Ovary (tissue), 9 donors: Measurements from ENCODE around the gene IRF1. TPM values are rescaled to one million over a fixed set of nuclear protein-coding genes. Genes with fewer than 3 reads are reported as not detected.

Source experiments
- DNase-seq, 5 donors: peaks; one replicate each; pipeline ENCODE4 v3.0.0-alpha.2; 2019 to 2020
- H3K27ac ChIP-seq, 2 donors: fragments of 200-600 bp; one replicate each; pipeline versions ENCODE4 v1.5.1 to v1.8.0; 2019 to 2022
- H3K27me3 ChIP-seq: fragments of 200-600 bp; one replicate; pipeline ENCODE4 v1.8.0; 2022
- H3K36me3 ChIP-seq: fragments of 200-600 bp; sonication (generic); one replicate; pipeline ENCODE4 v1.5.1; 2019
- H3K4me1 ChIP-seq: one replicate; pipeline ENCODE4 v1.8.1; 2013; ENCODE audit warnings: mild to moderate bottlenecking, moderate library complexity; ENCODE audit not compliant: insufficient read depth
- H3K4me3 ChIP-seq: fragments of 200-600 bp; sonication (generic); one replicate; pipeline ENCODE4 v1.5.1; 2017
- H3K9me3 ChIP-seq, 2 donors: fragments of 200-600 bp in 1 of 2; sonication (generic) in 1 of 2; one replicate each; pipeline versions ENCODE4 v1.5.1 to v1.8.1; 2013 to 2019; ENCODE audit warnings: mild to moderate bottlenecking in 1 of 2, moderate library complexity in 1 of 2
- CTCF ChIP-seq, 3 donors: fragments of 450-650 bp in 2 of 3; fragments of 200-600 bp in 1 of 3; IDR thresholded peaks; one replicate each; pipeline versions ENCODE4 v1.5.1 to v1.8.0; 2016 to 2022; ENCODE audit warnings: antibody characterized with exemption in 3 of 3, mild to moderate bottlenecking in 1 of 3
- EP300 ChIP-seq: sonication (generic); formaldehyde crosslinking; IDR thresholded peaks from one replicate; pipeline ENCODE4 v1.6.1; 2017; ENCODE audit warnings: antibody characterized with exemption
- POLR2A ChIP-seq: fragments of 450-650 bp; IDR thresholded peaks from one replicate; pipeline ENCODE4 v1.6.1; 2017; ENCODE audit warnings: antibody characterized with exemption, mild to moderate bottlenecking, moderate library complexity
- WGBS, 3 donors: extraction: QIAGEN DNeasy Blood & Tissue Kit in 1 of 3; methylation state at CpG; one replicate each; pipeline versions ENCODE4 v1.1.5 to v1.1.7; 2013 to 2017; 5-methylcytosine and 5-hydroxymethylcytosine counted together
- intact Hi-C, 4 donors: fragments of 100-400 bp; cut with DNase I; formaldehyde crosslinking; loops; one replicate each; pipeline versions ENCODE4 v1.11.0 to v1.15.1; 2022 to 2023
- polyA plus RNA-seq, 2 donors: library from polyadenylated mRNA; stranded (reverse); fragments of 200-250 nt in 1 of 2; fragments of 350-450 nt in 1 of 2; fragmentation: Illumina TruSeq in 1 of 2; extraction: RNeasy Lipid Tissue Mini Kit (QIAGEN cat#74804) in 1 of 2; gene quantifications; one replicate each; pipeline ENCODE4 v1.2.3, GENCODE V29; 2013 to 2014
- total RNA-seq, 7 donors: library from RNA; depleted of rRNA in 2 of 7; stranded (reverse); fragments of >200 nt in 2 of 7; fragmentation: NEBNext Ultra II Directional in 3 of 7; extraction: Animal tissue kit (Norgen Biotek cat#: 25700) in 3 of 7; gene quantifications; one replicate each; pipeline versions ENCODE4 v1.1.0 to v1.2.4, GENCODE V29; 2016 to 2023
- donor health status: DM: no; HTN: no; CAD: no; lungs with moderate emphysema.
- donor health status: DM: no; HTN: no; CAD: no.
- donor health status: Bipolar disorder and iron deficiency.
- donor health status: DM: yes; HTN: yes; CAD: no.
- donor health status: DM: no; HTN: no; CAD: no.
- donor health status: DM: yes; HTN: yes; CAD: no.

Gene IRF1
- total and polyA plus RNA-seq, 9 donors, result 17.3 to 126 (median 26.7) TPM

GRCh38 chr5:132470010-132470392, 20.6 kb downstream of the IRF1 start:
- no peak for DNase-seq
- 85 to 91% (median 85%) methylated on average over 4 of the region's 4 CpGs for WGBS, 3 donors
- H3K4me3 ChIP-seq, result no peak overlapping the region
- no peaks in the 10 kb centered on the region for H3K27me3 ChIP-seq
- TF ChIP-seq EP300 (no peak), POLR2A (no peak), CTCF (IDR thresholded peaks at IDR 0.05) (no peak)
- intact Hi-C loops, result loop anchor here in 1 of 4 donors (10.0 kb wide), 1 partner anchor 45 kb away; no protein-coding TSS in a partner anchor
- peaks cover 15% of the 10 kb centered on the region for H3K4me1 ChIP-seq
- no peak overlapping the region for H3K27ac ChIP-seq
- H3K36me3 ChIP-seq, result no peaks in the 10 kb centered on the region
- H3K9me3 ChIP-seq, result no peaks in the 10 kb centered on the region

- Histone ChIP-seq H3K36me3 (no peaks in the 10 kb centered on the region), H3K27ac (no peak overlapping the region), H3K4me3 (no peak overlapping the region), H3K27me3 (no peaks in the 10 kb centered on the region), H3K9me3 (no peaks in the 10 kb centered on the region), H3K4me1 (peaks cover 19% of the 10 kb centered on the region)
- TF ChIP-seq POLR2A, result no peak
- no peak for TF ChIP-seq CTCF (IDR thresholded peaks at IDR 0.05)
- TF ChIP-seq EP300, result no peak
- DNase-seq, result no peak
- intact Hi-C loops, result loop anchor here in 1 of 4 donors (10.0 kb wide), 1 partner anchor 45 kb away; no protein-coding TSS in a partner anchor
- WGBS, 3 donors, result 83 to 90% (median 89%) methylated on average over 6 of the region's 6 CpGs
Measured at GRCh38 chr5:132469380-132470009, 21.1 kb downstream of the IRF1 start.

- Histone ChIP-seq H3K4me1 (peaks cover 24% of the 10 kb centered on the region), H3K27ac (no peak overlapping the region), H3K9me3 (no peaks in the 10 kb centered on the region), H3K4me3 (no peak overlapping the region), H3K27me3 (no peaks in the 10 kb centered on the region), H3K36me3 (no peaks in the 10 kb centered on the region)
- no peak for DNase-seq
- intact Hi-C loops, result no loop called here
- no peak for TF ChIP-seq EP300
- no peak for TF ChIP-seq POLR2A
- TF ChIP-seq CTCF (IDR thresholded peaks at IDR 0.05), result no peak
- WGBS, 3 donors, result 69 to 86% (median 70%) methylated on average over 3 of the region's 3 CpGs
Measured at GRCh38 chr5:132468656-132469379, 21.8 kb downstream of the IRF1 start.

- Histone ChIP-seq H3K27ac (no peak overlapping the region), H3K9me3 (no peaks in the 10 kb centered on the region), H3K4me3 (no peak overlapping the region), H3K36me3 (no peaks in the 10 kb centered on the region), H3K27me3 (no peaks in the 10 kb centered on the region), H3K4me1 (peaks cover 25% of the 10 kb centered on the region)
- WGBS, 3 donors, result 67 to 78% (median 75%) methylated on average over 4 of the region's 4 CpGs
- peak in 1 of 5 donors; percentile 5 for DNase-seq
- intact Hi-C loops, result no loop called here
- TF ChIP-seq CTCF (IDR thresholded peaks at IDR 0.05) (no peak), EP300 (no peak), POLR2A (no peak)
Measured at GRCh38 chr5:132467287-132467984, 23.1 kb downstream of the IRF1 start.
